HL-60 (cell line): ENCODE measurements around the gene FGB.

Experiments used
- CTCF ChIP-seq: IDR thresholded peaks from one replicate; pipeline ENCODE4 v1.5.1; 2011; ENCODE audit warnings: low read length, control low read depth, inconsistent platforms; ENCODE audit not compliant: insufficient read depth
- GABPA ChIP-seq: IDR thresholded peaks from 2 replicates; pipeline ENCODE4 v1.6.1; 2012; ENCODE audit warnings: low read depth
- POLR2AphosphoS5 ChIP-seq: IDR thresholded peaks from 2 replicates; pipeline ENCODE4 v1.6.1; 2012; ENCODE audit warnings: low read depth
- REST ChIP-seq: IDR thresholded peaks from 2 replicates; pipeline ENCODE4 v1.6.1; 2012; ENCODE audit warnings: low read depth; ENCODE audit not compliant: insufficient replicate concordance
- SPI1 ChIP-seq: IDR thresholded peaks from 2 replicates; pipeline ENCODE4 v1.6.1; 2012; ENCODE audit warnings: low read depth, mild to moderate bottlenecking, borderline replicate concordance

GRCh38 chr4:154597798-154598774 is 35.3 kb downstream of the FGB start:
- TF ChIP-seq SPI1 (no peak), CTCF (no peak), POLR2AphosphoS5 (no peak), GABPA (no peak), REST (no peak)
